Nucleus accumbens (tissue), 56 donors: ENCODE data around the gene MPRIP.

Experiments
- DNase-seq, 56 donors: peaks; one replicate each; lab custom pipeline; 2025; lab: John Stamatoyannopoulos, UW

The MPRIP gene

DNA sequence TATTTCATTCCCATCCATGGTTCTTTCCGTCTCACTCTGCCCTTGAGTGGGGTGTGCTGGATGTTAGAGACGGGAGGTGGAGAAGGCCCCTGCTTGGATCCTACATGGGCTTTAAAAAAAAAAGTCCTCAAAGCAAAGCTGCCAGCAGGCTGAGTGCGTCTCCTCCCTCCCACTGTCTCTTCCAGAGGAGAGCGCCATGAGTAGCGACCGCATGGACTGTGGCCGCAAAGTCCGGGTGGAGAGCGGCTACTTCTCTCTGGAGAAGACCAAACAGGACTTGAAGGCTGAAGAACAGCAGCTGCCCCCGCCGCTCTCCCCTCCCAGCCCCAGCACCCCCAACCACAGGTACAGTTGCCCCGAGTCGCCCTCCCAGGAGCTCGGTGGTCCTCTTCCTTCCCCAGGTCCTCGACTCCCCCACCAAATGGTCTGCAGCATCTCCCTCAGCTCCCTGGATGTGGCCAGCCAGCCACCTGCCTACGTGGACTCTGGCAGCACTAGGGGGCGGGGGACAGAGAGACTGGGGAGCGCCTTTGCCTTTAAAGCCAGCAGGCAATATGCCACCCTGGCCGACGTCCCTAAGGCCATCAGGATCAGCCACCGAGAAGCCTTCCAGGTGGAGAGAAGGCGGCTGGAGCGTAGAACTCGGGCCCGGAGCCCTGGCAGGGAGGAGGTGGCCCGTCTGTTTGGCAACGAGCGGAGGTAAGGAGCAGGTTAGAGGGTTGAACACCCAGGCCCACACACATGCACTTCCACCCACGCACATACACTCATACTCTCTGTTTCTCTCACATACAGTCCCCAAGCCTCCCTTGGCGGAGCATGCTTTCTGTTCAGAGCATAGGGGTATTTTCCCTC is 95.7 kb downstream of the MPRIP start:
- peak in 6 of 56 donors; percentile 22 to 55 (median 44) for DNase-seq

DNA sequence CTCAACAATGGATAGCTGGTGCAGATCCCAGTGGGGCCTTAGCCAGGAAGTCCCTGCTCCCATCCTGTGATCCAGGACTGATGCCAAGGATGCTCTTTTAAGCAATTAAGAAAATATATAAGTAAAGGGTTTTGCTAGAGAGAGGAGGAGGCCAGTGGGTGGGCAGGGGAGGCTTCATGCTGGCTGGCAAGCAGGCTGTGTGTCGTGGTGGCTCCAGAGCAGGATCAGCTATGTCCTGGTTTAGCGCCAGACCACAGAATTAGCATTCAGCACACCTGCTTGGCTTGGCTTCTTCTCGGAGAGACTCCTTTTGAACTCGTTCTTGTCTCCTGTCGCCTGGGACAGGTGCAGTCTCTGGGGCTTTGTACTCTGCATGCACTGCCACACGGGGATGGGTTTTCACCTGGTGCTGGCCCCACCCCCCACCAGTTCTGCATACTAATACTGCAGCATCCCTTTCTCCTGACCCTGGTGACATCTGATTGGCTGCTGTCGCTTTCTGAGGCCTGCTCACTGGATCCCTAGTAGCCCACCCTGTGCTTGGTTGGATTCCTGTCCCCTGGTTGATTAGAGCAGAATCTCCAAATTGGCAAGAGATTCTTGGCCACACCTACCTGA is 97.8 kb downstream of the MPRIP start:
- no peak for DNase-seq

DNA sequence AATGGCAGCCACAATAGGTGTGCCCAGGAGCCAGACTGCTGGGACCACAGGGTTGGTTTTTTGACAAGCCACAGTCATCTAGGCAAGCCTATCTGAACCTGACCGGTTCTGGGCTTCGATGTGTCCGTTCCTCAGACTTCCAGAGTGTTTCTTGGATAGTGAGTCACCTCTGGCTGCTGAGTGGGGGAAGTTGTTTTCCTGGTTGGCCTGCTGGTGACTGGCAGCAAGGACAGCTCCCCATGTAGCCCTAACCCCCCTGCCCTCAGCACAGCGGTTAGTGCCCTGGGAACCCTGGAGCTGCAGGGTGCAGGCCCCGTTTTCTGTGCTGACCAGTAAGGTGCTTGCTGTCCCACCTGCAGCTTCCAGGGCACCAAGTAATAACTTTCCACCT is 98.3 kb downstream of the MPRIP start:
- DNase-seq, result no peak

DNA sequence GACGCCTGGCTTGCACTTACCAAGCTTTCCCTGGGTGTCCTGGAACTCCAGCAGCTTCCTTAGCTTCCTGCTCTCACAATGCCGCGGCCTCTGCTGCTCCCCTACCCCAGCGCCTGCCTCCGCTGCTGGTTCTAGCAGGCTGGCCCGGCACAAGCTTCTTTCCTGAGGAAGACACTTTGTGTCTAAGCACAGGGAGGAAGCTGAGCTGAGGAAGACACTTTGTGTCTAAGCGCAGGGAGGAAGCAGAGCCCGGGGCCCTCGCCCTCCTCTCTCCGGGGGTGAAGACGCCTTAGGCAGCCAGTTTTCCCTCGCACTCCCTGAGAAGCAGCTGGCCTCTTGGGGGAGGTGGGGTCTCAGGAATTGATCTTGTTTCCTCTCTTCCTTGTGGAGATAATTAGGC is 99.0 kb downstream of the MPRIP start:
- no peak for DNase-seq

DNA sequence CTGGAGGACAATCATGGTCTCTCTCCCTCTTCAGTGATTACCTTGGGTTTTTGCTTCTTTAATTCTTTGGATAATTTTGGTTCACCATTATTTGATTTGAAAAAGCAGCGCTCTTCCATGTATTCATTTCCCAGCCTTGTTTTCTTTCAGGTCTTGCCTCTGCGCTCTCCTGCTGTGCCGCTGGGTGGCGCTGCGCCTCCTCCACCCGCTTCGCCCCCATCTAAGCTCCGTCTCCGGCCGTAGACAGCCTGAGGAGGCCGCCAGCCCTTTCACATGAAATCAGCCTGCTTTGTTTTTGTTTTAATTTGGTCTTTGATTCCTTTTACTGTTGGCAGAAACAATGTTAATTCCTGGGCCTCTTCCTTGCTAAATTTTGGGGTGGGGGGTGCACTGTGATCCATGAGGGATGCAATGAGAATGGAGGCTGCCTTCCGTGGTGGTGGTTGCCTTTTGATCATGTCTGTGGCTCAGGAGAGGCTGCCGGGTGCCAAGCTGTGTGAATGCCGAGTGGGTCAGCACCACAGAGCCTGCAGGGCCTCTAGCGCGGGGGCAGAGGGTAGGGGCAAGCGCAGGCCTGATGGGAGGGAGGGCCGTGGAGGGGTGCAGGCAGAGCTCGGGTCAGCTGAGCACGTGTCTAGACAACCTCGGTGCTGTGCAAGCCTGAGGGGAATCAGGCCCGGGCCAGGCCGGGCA is 99.7 kb downstream of the MPRIP start:
- DNase-seq, result peak in 48 of 56 donors; percentile 13 to 82 (median 52)

DNA sequence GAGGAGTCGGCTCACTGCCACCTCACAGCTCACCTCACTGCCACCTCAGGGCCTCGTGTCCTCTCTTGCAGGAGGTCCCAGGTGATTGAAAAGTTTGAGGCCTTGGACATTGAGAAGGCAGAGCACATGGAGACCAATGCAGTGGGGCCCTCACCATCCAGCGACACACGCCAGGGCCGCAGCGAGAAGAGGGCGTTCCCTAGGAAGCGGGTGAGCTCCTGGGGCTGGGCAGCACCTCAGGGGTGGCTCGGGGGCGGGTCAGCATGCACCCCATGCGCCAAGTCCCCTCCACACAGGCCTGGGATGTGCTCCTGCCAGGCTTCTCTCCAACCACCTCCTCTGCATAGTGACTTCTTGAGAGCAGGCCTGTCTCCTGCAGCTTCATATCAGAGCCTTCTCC is 100.3 kb downstream of the MPRIP start:
- DNase-seq, result no peak

DNA sequence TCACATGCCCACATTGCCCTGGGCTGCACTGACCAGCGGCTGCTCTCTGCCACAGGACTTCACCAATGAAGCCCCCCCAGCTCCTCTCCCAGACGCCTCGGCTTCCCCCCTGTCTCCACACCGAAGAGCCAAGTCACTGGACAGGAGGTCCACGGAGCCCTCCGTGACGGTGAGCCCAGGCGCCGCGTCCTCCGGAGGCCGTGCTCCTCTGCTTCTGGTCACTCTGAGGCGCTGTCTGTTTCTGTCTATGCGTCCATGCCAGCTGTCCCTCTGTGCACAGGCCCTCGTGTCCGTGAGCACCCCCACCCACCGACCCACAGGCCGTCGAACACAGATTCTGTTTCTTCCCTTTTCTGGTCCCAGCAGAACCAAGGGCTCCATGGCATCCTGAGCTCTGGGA is 101.2 kb downstream of the MPRIP start:
- DNase-seq, result no peak

DNA sequence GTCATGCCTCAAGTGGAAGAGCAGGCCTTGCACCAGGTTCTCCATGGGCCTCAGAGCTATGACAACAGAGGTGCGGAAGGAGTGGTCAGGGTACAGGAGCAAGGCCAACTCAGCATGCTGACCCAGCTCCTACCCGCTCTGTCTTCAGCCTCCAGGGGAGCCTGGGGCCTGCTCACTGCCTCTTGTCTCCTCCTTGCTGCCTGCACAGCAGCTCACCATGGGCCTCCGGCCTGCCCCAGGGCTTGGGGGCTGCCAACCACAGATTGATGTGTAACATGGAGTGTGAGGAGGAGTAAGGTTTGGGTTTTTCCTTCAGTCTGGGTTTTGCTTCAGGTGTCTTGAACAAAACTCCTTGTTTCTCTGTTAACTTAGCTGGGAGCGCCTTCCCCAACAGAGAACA is 101.8 kb downstream of the MPRIP start:
- no peak for DNase-seq

DNA sequence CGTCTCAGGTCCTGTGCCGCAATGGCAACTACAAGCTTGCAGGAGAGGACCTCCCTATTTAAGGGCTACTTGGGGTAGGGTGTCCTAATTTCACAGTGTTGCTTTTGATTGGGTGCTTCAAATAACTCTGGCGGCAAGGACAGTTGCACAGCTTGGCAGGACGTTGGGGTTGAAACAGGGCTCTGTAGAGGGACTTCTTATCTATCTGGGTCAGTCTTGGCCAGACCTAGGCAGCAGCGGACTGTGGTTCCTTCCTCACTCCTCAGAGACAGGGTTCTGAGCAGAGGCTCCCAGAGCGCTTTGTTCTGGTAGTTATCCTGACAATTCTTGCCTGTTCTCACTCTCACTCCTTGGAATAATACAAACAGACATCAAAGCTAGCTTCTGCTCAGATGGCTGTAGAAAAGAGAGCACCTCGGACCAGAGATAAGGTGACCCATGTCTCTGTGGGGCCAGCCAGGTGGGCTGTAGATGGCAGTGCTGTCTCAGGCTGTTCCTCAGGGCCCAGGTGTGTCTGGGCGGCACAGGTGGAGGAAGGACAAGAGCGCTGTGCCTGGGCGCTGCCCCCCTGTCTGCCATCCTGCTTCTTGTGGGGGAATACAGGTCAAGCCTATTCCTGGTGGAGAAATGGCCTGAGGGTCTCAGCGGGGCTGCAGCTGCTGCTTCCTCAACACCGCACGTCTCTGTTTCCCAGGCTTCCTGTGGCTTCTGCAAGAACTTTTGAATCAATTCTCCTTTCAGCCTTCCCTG is 102.8 kb downstream of the MPRIP start:
- DNase-seq, result no peak

DNA sequence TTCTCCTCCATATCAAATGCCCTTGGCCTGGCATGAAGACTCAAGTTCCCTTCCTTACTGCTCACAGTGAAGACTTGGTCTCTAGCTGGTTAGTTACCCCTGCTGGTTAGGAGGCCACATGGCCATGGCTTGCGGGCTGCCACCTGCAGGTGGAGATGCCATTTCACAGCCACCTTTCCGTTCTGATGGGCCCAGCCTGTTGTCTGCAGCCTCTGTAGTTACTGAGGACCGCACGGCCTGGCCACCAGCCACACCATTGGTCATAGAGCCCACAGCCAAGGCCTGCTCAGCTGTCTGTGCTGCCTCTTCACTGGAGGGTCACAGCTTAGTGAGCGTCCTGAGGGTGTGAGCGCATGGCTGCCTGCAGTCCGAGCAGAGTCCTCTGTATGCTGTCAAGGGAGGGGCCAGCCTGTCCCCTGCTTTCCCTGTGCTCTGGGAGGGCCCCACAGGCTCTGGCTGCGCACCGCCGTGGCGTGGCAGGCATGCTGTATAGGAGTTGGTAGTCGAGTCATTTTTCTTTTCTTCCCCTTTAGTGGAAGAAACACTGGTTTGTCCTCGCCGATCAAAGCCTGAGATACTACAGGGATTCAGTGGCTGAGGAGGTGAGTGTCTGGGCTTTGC is 104.6 kb downstream of the MPRIP start:
- DNase-seq, result no peak

DNA sequence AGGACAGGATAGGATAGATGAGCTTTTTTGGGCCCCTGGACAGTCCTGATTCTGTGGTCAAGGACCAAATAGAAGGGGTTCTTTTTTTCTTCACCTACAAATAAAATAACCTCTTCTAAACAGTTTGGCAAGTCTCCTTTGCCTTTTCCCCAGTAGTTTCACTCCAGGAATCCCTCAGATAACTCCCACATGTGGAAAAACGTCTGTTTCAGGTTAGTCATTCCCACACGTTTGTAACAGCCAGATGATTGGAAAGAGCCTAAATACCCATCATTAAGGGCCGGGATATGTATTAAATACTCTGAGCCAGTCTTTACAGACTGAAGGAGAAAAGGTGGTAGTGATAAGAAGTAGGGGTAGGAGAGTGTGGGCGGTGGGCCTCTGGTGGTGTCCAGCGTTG is 105.6 kb downstream of the MPRIP start:
- DNase-seq, result no peak

DNA sequence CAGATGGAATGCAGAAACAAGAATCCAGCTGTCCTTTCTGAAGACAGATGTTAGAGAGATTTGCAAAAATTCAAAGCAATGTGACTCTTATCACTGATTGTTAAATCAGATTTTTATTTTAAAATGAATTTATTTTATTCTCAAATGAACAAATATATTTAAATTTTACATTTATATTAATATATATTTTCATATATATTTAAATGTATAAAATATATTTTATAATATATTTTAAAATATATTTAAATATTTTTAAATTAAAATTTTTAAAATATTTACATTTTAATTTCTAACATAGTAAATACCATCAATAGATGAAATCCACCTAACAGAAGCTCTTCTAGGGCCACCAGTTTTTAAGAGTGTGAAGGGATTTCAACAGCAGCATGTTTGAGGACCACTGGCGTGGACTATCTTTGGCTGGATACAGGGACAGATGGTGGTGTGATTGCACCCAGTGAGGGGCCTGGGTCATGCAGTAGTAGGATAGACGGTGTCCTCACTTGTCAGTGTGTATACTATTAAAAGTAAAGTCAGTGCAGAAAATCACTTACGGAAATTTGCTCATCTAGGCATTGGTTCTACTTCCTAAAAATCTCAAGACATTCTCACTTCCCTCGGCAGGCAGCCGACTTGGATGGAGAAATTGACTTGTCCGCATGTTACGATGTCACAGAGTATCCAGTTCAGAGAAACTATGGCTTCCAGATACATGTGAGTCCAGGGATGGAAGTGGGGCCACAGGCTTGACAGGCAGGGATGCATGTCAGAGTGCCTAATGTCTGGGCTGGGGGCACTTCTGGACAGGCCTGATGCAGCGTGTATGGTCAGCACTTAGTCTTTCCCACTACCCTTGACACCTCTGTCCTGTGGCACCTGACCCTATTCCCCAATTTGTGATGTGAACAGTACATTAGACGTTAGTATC is 107.5 kb downstream of the MPRIP start:
- peak in 2 of 56 donors; percentile 10 to 26 for DNase-seq

DNA sequence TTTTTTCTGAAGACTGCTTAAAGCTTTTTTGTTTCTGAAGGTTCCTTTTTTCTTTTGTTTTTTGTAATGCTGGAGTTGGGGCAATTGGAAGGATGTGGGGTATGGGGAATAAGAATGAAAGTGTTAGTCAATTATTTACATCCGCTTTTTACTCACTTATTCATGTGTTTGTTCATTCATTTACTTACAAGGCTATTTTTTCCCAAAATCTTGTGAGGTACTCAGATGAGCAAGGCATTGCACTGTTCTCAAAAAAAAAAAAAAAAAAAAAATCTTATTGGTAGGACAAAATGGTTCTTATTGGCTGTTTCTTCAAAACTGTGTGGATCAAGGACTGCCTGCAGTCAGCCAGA is 108.2 kb downstream of the MPRIP start:
- DNase-seq, result no peak

DNA sequence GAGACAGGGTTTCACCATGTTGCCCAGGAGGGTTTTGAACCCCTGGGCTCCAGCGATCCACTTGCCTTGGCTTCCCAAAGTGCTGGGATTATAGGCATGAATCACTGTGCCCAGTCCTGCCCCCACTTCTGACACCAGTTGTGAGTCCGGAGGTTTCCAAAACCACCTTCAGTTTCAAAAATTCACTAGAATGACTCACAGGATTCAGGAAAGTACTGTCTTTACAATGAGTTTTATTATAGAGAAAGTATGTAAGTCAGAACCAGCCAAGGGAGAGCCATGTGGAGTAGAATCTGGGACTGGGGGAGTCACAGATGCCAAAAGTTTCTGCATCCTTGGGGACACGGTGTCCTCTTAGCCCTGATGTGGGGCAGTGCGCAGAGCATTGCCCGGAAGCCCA is 108.8 kb downstream of the MPRIP start:
- DNase-seq, result no peak

DNA sequence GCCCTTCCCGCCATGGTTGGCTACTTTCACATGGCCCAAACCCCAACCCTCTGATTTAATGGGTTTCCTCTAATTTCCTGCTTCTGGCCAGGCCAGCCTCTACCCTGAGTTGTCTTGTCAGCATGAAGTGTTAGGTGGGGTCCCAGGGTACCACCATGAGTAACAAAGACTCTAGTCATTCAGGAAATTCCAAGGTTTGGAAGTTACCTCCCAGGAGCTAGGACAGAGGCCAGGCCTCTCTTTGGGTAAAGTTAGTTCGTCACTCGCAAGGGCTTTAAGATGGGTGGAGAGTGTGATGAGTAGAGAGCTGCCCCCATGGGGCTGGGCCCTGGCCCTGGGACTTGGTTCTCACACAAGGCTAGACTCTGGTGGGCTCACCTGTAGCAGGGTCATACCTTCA is 109.3 kb downstream of the MPRIP start:
- no peak for DNase-seq

DNA sequence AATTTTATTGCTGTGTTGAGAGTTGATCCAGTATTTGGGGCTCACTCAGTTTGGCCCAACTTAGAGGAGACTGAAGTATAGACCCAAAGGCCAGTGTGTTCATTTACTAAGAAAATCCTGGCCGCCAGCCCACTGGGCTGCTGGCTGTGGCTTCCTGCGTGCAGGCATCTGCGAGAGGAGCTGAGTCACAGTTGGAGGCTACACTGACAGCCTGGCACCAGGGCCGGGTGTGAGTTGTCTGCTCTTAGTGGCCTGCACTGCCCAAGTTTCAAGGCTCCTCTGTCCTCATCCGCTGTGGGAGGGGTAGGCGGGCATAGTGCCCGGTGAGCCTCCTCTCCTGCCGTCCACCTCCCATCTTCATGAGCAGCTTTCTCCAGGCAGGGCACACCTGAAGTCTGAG is 109.7 kb downstream of the MPRIP start:
- peak in 54 of 56 donors; percentile 15 to 96 (median 66) for DNase-seq

DNA sequence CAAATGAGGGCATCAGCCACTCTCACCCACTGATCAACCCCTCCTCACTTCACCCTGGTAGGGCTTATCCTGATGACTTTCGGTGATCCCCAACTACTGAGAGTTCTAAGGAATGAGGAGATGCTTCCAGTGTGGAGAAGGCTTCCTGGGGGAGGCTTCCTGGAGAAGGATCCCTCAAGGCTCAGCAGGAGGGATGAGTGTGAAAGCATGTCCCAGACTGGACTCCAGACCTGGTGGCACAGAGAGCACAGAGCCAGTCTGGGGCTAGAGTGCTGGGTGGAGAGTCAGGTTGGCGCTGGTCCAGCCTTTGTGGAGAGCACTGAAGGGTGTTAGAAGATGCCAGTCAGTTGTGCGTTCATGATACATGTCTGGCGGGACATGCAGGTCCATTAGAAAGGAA is 110.1 kb downstream of the MPRIP start:
- DNase-seq, result peak in 9 of 56 donors; percentile 16 to 61 (median 28)

DNA sequence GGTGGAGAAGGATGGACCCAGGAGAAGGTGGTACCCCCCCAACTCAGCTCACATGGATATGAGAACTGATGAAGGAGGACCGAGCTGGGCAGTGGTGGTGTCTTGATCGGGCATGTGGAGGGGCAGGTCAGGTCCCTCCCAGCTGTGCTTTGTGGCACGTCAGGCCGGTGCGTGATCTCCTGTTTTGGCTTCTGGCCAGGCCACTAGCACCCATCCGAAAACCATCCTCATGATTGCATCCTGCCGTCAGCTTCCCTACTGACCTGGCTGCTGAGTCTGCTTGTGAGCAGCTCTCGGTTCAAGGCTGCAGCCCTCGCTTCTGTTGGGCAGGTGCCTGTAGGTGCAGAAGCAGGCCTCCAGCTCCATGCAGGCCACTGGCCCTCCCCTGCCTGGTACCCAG is 110.8 kb downstream of the MPRIP start:
- no peak for DNase-seq

DNA sequence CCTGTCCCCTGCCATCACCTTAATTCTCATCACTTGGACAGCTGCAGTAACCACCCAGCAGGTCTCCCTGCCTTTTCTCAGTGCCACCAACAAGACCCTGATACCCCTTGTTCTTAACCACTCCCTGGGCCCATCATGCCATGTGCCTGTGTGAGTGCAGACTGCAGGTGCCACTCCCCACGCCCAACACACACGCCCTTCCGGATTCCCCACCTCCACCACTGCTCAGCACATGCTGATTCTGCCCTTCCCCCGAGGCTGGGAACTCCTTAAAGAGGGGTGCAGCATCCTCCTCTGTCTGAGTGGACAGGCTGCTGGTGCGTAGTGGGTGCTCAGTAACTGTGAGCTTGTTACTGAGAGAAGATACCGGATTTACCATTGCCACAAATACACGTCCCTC is 111.5 kb downstream of the MPRIP start:
- DNase-seq, result peak in 3 of 56 donors; percentile 19 to 35 (median 29)
